HG02884 (cell line): ENCODE measurements around the gene AKR1A1.
"Not testable (repeated sequence)": the region's sequence is repeated elsewhere in the genome, so short reads cannot be mapped to it uniquely, and the experiment has no call there.

Source experiments
- ATAC-seq: cut with Tn5 transposase; IDR thresholded peaks from one replicate; pipeline ENCODE4 v1.9.1; 2021; ENCODE audit warnings: mild to moderate bottlenecking, moderate library complexity; ENCODE audit not compliant: unreplicated experiment

AKR1A1 gene

GRCh38 chr1:45550401-45551351 lies at the start of gene AKR1A1:
Gene AKR1A1 (plus strand): TSS chr1:45550826. CDS start chr1:45561795, 10,969 bp downstream.
- peak; percentile 76 for ATAC-seq

GRCh38 chr1:45501505-45501859 lies 49.1 kb upstream of the AKR1A1 start:
- no peak for ATAC-seq

GRCh38 chr1:45503462-45504360 lies 46.9 kb upstream of the AKR1A1 start:
- ATAC-seq = no peak

GRCh38 chr1:45507195-45507594 lies 43.4 kb upstream of the AKR1A1 start:
- no peak for ATAC-seq

- no peak for ATAC-seq
Observed at GRCh38 chr1:45507893-45508292, 42.7 kb upstream of the AKR1A1 start.

GRCh38 chr1:45508295-45509151 lies 42.1 kb upstream of the AKR1A1 start:
- ATAC-seq = no peak

GRCh38 chr1:45510036-45510971 lies 40.3 kb upstream of the AKR1A1 start:
- no peak for ATAC-seq

GRCh38 chr1:45510972-45511527 lies 39.6 kb upstream of the AKR1A1 start:
- no peak for ATAC-seq

GRCh38 chr1:45512641-45513054 lies 38.0 kb upstream of the AKR1A1 start:
- no peak for ATAC-seq

GRCh38 chr1:45513532-45514260 lies 36.9 kb upstream of the AKR1A1 start:
- ATAC-seq = not testable (repeated sequence)

GRCh38 chr1:45516036-45516435 lies 34.6 kb upstream of the AKR1A1 start:
- no peak for ATAC-seq

GRCh38 chr1:45516465-45516864 lies 34.2 kb upstream of the AKR1A1 start:
- ATAC-seq = no peak

GRCh38 chr1:45518366-45518765 lies 32.3 kb upstream of the AKR1A1 start:
- ATAC-seq = not testable (repeated sequence)

- no peak for ATAC-seq
Observed at GRCh38 chr1:45518910-45519309, 31.7 kb upstream of the AKR1A1 start.

- not testable (repeated sequence) for ATAC-seq
Observed at GRCh38 chr1:45519774-45520173, 30.9 kb upstream of the AKR1A1 start.

GRCh38 chr1:45521413-45522323 lies 29.0 kb upstream of the AKR1A1 start, which contains the start of gene PRDX1:
Gene PRDX1 (minus strand): TSS chr1:45521884. CDS start chr1:45519043, 2,841 bp downstream.
- peak; percentile 73 for ATAC-seq

GRCh38 chr1:45522324-45523104 lies 28.1 kb upstream of the AKR1A1 start:
- no peak for ATAC-seq
